ENCODE data around the gene SLC25A51.

Gene SLC25A51

DNA sequence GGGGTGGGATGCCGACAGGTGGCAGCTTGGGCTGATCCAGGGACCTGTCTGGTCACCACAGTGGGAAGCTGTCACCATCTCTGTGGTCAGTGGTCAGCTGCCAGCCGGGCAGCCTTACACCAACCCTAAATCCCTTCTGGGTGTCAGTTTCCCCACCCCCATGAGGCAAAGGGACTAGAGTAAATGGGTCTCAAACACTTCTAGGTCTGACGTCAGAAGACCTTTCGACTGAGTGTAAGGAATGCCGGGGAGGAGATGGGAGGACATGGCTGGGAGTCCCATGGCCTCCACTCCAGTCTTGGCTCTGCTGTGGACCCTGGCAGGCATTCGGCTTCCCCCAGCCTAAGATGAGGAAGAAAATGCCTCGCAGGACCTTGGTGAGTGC lies 40.3 kb upstream of the SLC25A51 start:
- H3K36me3 Mint-ChIP-seq (ENCODE audit: insufficient read depth) = no peaks in the 10 kb centered on the region
- no peak for ATAC-seq (replicated peaks)
- DNase-seq = no peak
- peaks cover 0 to 25% of the 10 kb centered on the region in 2 donors for H3K27me3 Mint-ChIP-seq
- no peak overlapping the region for H3K27ac Mint-ChIP-seq
- no peaks in the 10 kb centered on the region for H3K4me1 Mint-ChIP-seq (ENCODE audit: low read depth in 2 of 2)
- H3K9me3 Mint-ChIP-seq = no peaks in the 10 kb centered on the region
- H3K4me3 Mint-ChIP-seq = no peak overlapping the region

- no peaks in the 10 kb centered on the region for H3K4me1 Mint-ChIP-seq (ENCODE audit: low read depth in 2 of 2)
- no peak overlapping the region for H3K27ac Mint-ChIP-seq
- H3K4me3 Mint-ChIP-seq = no peak overlapping the region
- H3K9me3 Mint-ChIP-seq = no peaks in the 10 kb centered on the region
- H3K36me3 Mint-ChIP-seq (ENCODE audit: insufficient read depth) = no peaks in the 10 kb centered on the region
- DNase-seq = no peak
- peaks cover 0 to 25% of the 10 kb centered on the region in 2 donors for H3K27me3 Mint-ChIP-seq
- no peak for ATAC-seq (replicated peaks)
Observed at GRCh38 chr9:37943345-37944265, 39.7 kb upstream of the SLC25A51 start.

DNA sequence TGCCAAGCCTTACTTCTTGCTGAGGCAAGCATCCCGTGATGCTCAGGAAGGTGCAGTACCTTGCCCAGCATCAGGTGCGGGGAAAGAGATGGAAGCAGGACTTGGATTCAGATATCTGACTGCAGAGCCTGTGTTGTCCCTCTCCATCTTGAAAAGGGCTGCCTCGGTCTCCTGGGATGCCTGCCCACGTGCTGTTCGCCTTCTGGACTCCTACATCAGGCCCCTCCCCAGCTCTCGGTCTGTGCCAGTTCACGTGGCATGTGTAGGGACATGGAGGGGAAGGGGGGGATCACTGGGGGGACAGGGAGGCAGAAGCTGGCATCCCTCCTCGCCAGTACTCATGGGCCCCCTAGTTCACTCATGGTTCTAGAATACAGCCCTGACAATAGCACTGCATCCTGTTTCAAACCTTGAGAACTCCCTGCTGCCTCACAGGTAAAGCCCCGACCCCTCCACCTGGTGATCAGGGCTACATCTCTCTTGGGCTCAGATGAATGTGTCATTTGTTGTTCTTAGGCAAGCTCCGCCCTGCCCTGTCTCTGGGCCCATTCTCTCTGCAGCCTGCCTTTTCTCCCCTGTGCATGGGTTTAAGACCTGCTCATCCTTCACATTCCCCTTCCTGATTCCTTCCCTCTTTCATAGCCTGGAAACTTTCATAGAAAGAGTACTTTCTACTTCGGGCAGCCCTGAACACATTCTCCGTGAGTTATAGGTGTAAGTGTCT lies 38.9 kb upstream of the SLC25A51 start:
- H3K4me3 Mint-ChIP-seq = no peak overlapping the region
- H3K4me1 Mint-ChIP-seq (ENCODE audit: low read depth in 2 of 2) = no peaks in the 10 kb centered on the region
- ATAC-seq (replicated peaks) (no peak), DNase-seq (no peak)
- H3K9me3 Mint-ChIP-seq = no peaks in the 10 kb centered on the region
- H3K27me3 Mint-ChIP-seq = peaks cover 0 to 25% of the 10 kb centered on the region in 2 donors
- no peak overlapping the region for H3K27ac Mint-ChIP-seq
- H3K36me3 Mint-ChIP-seq (ENCODE audit: insufficient read depth) = no peaks in the 10 kb centered on the region

DNA sequence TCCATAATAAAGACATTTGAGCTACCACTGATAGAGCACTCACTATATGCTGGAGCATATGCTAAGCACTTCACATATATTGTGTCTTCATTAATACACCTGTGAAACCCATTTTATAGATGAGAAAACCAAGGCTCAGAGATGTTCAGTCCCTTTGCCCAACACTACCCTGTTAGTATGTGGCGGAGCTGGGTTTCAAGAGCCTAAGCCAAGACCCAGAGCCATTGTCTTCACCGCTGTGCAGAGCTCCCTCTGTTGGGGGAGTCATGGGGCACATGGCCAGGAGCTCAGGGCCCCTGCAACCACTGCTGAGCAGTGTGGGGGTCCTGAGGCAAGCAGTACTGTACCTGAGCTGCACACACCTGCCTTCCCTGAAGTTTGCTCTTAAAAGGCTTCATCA lies 37.3 kb upstream of the SLC25A51 start:
- no peak for ATAC-seq (replicated peaks)
- Mint-ChIP-seq H3K9me3 (no peaks in the 10 kb centered on the region), H3K36me3 (ENCODE audit: insufficient read depth) (no peaks in the 10 kb centered on the region), H3K4me1 (ENCODE audit: low read depth in 2 of 2) (no peaks in the 10 kb centered on the region), H3K27ac (no peak overlapping the region), H3K27me3 (peaks cover 0 to 25% of the 10 kb centered on the region in 2 donors), H3K4me3 (no peak overlapping the region)
- no peak for DNase-seq

GRCh38 chr9:37939575-37940095 lies 35.7 kb upstream of the SLC25A51 start:
- peaks cover 0 to 18% of the 10 kb centered on the region in 2 donors for H3K27me3 Mint-ChIP-seq
- H3K36me3 Mint-ChIP-seq (ENCODE audit: insufficient read depth) = no peaks in the 10 kb centered on the region
- ATAC-seq (replicated peaks) (no peak), DNase-seq (no peak)
- no peaks in the 10 kb centered on the region for H3K4me1 Mint-ChIP-seq (ENCODE audit: low read depth in 2 of 2)
- H3K9me3 Mint-ChIP-seq = no peaks in the 10 kb centered on the region
- no peak overlapping the region for H3K4me3 Mint-ChIP-seq
- H3K27ac Mint-ChIP-seq = no peak overlapping the region

GRCh38 chr9:37938121-37938891 lies 34.4 kb upstream of the SLC25A51 start:
- Mint-ChIP-seq H3K27me3 (peaks cover 0 to 6% of the 10 kb centered on the region in 2 donors), H3K9me3 (no peaks in the 10 kb centered on the region), H3K4me3 (no peak overlapping the region), H3K36me3 (ENCODE audit: insufficient read depth) (no peaks in the 10 kb centered on the region), H3K4me1 (ENCODE audit: low read depth in 2 of 2) (no peaks in the 10 kb centered on the region), H3K27ac (no peak overlapping the region)
- no peak for ATAC-seq (replicated peaks)
- no peak for DNase-seq

- no peak for DNase-seq
- Mint-ChIP-seq H3K4me1 (ENCODE audit: low read depth in 2 of 2) (no peaks in the 10 kb centered on the region), H3K27ac (no peak overlapping the region), H3K9me3 (no peaks in the 10 kb centered on the region), H3K36me3 (ENCODE audit: insufficient read depth) (no peaks in the 10 kb centered on the region), H3K4me3 (no peak overlapping the region), H3K27me3 (no peaks in the 10 kb centered on the region)
- no peak for ATAC-seq (replicated peaks)
Observed at GRCh38 chr9:37937366-37937765, 33.4 kb upstream of the SLC25A51 start.

DNA sequence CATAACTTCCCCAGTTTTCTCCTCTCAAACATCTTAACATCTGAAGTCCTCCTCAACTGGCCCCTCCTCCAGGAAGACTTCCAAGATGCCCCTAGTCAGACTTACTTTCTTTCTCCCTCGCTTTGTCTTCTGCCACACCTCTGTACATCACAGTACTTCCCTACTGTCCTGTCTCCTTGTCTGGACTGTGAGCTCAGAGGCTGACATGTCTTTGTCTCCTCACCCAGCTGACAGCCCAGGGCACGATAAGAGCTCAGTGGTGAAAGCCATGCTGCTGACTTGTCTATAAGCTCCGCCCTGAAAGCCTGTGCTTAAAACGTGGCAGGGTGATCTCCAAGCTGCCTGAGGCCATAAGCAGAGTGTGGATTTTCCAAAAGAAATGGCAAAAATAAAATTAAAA lies 33.0 kb upstream of the SLC25A51 start:
- Mint-ChIP-seq H3K4me3 (no peak overlapping the region), H3K27ac (no peak overlapping the region), H3K27me3 (no peaks in the 10 kb centered on the region), H3K9me3 (no peaks in the 10 kb centered on the region), H3K4me1 (ENCODE audit: low read depth in 2 of 2) (no peaks in the 10 kb centered on the region), H3K36me3 (ENCODE audit: insufficient read depth) (no peaks in the 10 kb centered on the region)
- ATAC-seq (replicated peaks) = no peak
- DNase-seq = no peak

DNA sequence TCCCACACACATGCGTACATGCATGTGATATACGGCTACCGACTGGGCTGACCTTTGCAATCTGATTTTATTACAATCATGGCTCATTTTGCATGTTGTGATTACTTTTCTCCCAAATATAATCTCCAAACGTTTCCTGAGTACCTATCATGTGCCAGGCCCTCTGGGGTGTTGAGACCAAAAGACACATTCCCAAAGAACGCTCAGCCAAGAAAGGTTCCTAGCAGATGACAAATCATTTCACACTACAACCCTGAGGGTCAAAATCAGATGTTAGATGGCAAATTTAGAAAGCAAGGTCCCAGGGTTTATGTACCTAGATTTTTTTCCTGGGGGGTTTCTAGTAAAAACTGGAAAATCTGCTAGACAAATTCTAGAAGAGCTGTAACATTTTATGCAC lies 32.4 kb upstream of the SLC25A51 start:
- no peak for DNase-seq
- no peak overlapping the region for H3K27ac Mint-ChIP-seq
- H3K4me3 Mint-ChIP-seq = no peak overlapping the region

DNA sequence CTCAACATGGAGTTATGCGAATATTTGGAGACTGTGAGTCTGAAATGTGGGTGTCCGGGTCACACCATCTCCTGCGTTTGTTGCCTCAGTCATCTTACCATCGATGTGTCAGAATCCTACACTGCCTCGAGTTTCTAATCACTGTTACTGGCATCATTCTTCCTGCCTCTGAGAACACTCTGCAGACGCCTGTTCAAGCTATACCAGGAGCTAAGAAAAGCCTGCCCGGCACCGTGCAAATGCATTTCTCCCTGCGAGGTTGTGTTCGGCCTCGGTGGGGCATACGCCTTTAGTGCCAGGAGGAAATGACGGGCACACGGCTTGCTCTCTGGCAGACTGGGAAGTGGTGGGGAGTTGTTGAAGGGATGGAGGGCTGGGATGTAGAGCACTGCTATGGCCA lies 31.2 kb upstream of the SLC25A51 start:
- H3K27ac Mint-ChIP-seq = no peak overlapping the region
- H3K4me3 Mint-ChIP-seq = no peak overlapping the region
- ATAC-seq (replicated peaks) (no peak), DNase-seq (no peak)
- no peaks in the 10 kb centered on the region for H3K27me3 Mint-ChIP-seq
- no peaks in the 10 kb centered on the region for H3K4me1 Mint-ChIP-seq (ENCODE audit: low read depth in 2 of 2)
- H3K36me3 Mint-ChIP-seq (ENCODE audit: insufficient read depth) = no peaks in the 10 kb centered on the region
- no peaks in the 10 kb centered on the region for H3K9me3 Mint-ChIP-seq

More for the DNA sequence above, 32.4 kb upstream of the SLC25A51 start:
- no peaks in the 10 kb centered on the region for H3K36me3 Mint-ChIP-seq (ENCODE audit: insufficient read depth)
- H3K27me3 Mint-ChIP-seq = no peaks in the 10 kb centered on the region
- no peaks in the 10 kb centered on the region for H3K9me3 Mint-ChIP-seq
- no peaks in the 10 kb centered on the region for H3K4me1 Mint-ChIP-seq (ENCODE audit: low read depth in 2 of 2)
- no peak for ATAC-seq (replicated peaks)

DNA sequence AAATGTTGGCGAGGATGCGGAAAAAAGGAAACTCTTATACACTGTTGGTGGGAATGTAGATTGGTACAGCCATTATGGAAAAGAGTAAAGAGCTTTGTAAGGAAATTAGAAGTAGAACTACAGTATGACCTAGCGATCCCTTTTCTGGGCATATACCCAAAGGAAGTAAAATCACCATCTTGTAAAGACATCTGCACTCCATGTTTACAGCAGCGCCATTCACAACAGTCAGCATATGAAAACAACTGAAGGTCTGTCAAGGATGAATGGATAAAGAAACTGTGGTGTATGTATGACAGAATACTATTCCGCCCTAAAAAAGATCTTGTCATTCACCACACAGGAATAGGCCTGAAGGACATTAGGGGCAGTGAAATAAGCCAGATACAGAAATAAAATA lies 27.7 kb upstream of the SLC25A51 start:
- no peak overlapping the region for H3K4me3 Mint-ChIP-seq
- no peaks in the 10 kb centered on the region for H3K36me3 Mint-ChIP-seq (ENCODE audit: insufficient read depth)
- H3K9me3 Mint-ChIP-seq = no peaks in the 10 kb centered on the region
- no peak overlapping the region for H3K27ac Mint-ChIP-seq
- no peaks in the 10 kb centered on the region for H3K4me1 Mint-ChIP-seq (ENCODE audit: low read depth in 2 of 2)
- peaks cover 0 to 17% of the 10 kb centered on the region in 2 donors for H3K27me3 Mint-ChIP-seq
- DNase-seq = no peak
- no peak for ATAC-seq (replicated peaks)

DNA sequence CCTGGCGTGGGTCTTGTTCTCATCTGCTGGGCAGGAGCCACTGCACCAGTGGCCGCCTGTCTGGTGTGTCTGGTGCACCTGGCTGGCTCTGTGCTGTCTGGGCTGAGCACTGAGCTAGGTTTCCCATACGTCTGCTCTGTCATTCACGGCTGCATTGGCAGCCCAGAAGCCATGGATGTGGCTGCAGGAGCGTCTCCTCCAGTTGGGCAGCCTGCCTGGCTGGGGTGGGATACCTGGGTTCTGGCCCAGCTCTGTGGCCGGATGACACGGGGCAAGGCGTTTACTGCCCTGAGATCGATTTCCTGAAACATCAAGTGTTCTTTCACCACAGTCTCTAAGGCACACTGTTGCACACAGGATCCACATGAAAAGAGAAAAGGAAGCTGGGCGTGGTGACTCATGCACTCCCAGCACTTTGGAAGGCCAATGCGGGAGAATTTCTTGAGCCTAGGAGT lies 25.5 kb upstream of the SLC25A51 start:
- H3K27ac Mint-ChIP-seq = no peak overlapping the region
- no peaks in the 10 kb centered on the region for H3K9me3 Mint-ChIP-seq
- peaks cover 0 to 35% of the 10 kb centered on the region in 2 donors for H3K27me3 Mint-ChIP-seq
- ATAC-seq (replicated peaks) = no peak
- no peaks in the 10 kb centered on the region for H3K36me3 Mint-ChIP-seq (ENCODE audit: insufficient read depth)
- H3K4me1 Mint-ChIP-seq (ENCODE audit: low read depth in 2 of 2) = no peaks in the 10 kb centered on the region
- no peak overlapping the region for H3K4me3 Mint-ChIP-seq
- DNase-seq = no peak

All from effector memory CD8-positive, alpha-beta T cell (primary cell).